A549 (cell line): ENCODE results near the gene NTN4. TPM values are rescaled to one million over a fixed set of nuclear protein-coding genes. Genes with fewer than 3 reads are reported as not detected.
A peak's percentile ranks its signal among the peaks of the same experiment; 100 is the strongest.

ENCODE experiments used
- ATAC-seq, 2 experiments: fragments of 200-7000 bp in 1 of 2; fragments of >200 bp in 1 of 2; cut with Nextera tagmentation in 1 of 2; cut with Tn5 transposase in 1 of 2; 3 replicates each; pipeline versions ENCODE4 v1.8.0 to v1.9.1; 2018 to 2020; ENCODE audit warnings: mild to moderate bottlenecking in 1 of 2, moderate library complexity in 1 of 2
- CTCF ChIA-PET: fragments of 300-600 bp; sonication (Branson Sonifier 250); formaldehyde crosslinking; extraction: SDS; loops from one replicate; lab custom pipeline; 2021; ENCODE audit warnings: antibody characterized with exemption, inconsistent platforms; lab: Yijun Ruan, JAX
- POLR2A ChIA-PET: fragments of 350-600 bp; formaldehyde crosslinking; extraction: SDS; loops from one replicate; lab custom pipeline; 2021; ENCODE audit warnings: antibody characterized with exemption, inconsistent platforms; lab: Yijun Ruan, JAX
- DNase-seq, 2 experiments: peaks; one replicate each; pipeline versions ENCODE4 v3.0.0 to v3.0.0-alpha.2; 2011 to 2016; ENCODE audit warnings: low read depth in 1 of 2, low spot score in 1 of 2
- FAIRE-seq: peaks from 2 replicates; lab custom pipeline; 2011; peaks lifted over from hg19 to GRCh38; lab: Jason Lieb, UNC
- H3K27ac ChIP-seq, 2 experiments: fragments of >200 bp; sonication (Bioruptor Twin); formaldehyde crosslinking; 3 replicates each; pipeline ENCODE4 v1.5.1; 2016 to 2017
- H3K4me1 ChIP-seq: fragments of >200 bp; sonication (Bioruptor Twin); formaldehyde crosslinking; 3 replicates; pipeline ENCODE4 v1.6.1; 2016
- H3K4me2 ChIP-seq: fragments of >200 bp; sonication (Bioruptor Twin); formaldehyde crosslinking; 3 replicates; pipeline ENCODE4 v1.6.1; 2016
- H3K4me3 ChIP-seq: fragments of >200 bp; sonication (Bioruptor Twin); formaldehyde crosslinking; 3 replicates; pipeline ENCODE4 v1.5.1; 2016
- H3K9me3 ChIP-seq: fragments of >200 bp; sonication (Bioruptor Twin); formaldehyde crosslinking; 3 replicates; pipeline ENCODE4 v1.6.1; 2016
- CBX2 ChIP-seq: fragments of 200-600 bp; sonication (generic); IDR thresholded peaks from 2 replicates; pipeline ENCODE4 v1.6.1; 2016; ENCODE audit warnings: low read depth, mild to moderate bottlenecking, borderline replicate concordance
- FOSB ChIP-seq: fragments of 250-450 bp; sonication (Bioruptor Pico); IDR thresholded peaks from 2 replicates; pipeline ENCODE4 v1.5.0; 2020; ENCODE audit warnings: mild to moderate bottlenecking, moderate library complexity
- FOSL2 ChIP-seq, 2 experiments: fragments of 450-650 bp in 1 of 2; fragments of >200 bp in 1 of 2; sonication (Bioruptor Twin) in 1 of 2; formaldehyde crosslinking; IDR thresholded peaks; 2 replicates each; pipeline versions ENCODE4 v1.5.0 to v1.6.1; 2016 to 2020; ENCODE audit warnings: mild to moderate bottlenecking in 1 of 2, moderate library complexity in 1 of 2
- FOXS1 ChIP-seq: fragments of 250-450 bp; sonication (Bioruptor Pico); IDR thresholded peaks from 2 replicates; pipeline ENCODE4 v1.5.0; 2020; ENCODE audit warnings: mild to moderate bottlenecking, moderate library complexity
- GATA3 ChIP-seq: IDR thresholded peaks from 2 replicates; pipeline ENCODE4 v1.6.1; 2012; ENCODE audit warnings: borderline replicate concordance
- HOXA7 ChIP-seq: fragments of 250-450 bp; sonication (Bioruptor Pico); IDR thresholded peaks from 2 replicates; pipeline ENCODE4 v1.5.0; 2020; ENCODE audit warnings: mild to moderate bottlenecking, moderate library complexity
- HOXB13 ChIP-seq: fragments of 250-450 bp; sonication (Bioruptor Pico); IDR thresholded peaks from 2 replicates; pipeline ENCODE4 v1.5.0; 2020; ENCODE audit warnings: low read depth, mild to moderate bottlenecking, moderate library complexity
- JUNB ChIP-seq: fragments of >200 bp; sonication (Bioruptor Twin); formaldehyde crosslinking; IDR thresholded peaks from 2 replicates; pipeline ENCODE4 v1.6.1; 2016
- KDM1A ChIP-seq: fragments of 200-600 bp; sonication (generic); IDR thresholded peaks from 2 replicates; pipeline ENCODE4 v1.6.1; 2016; ENCODE audit warnings: low read depth, mild to moderate bottlenecking
- KDM5A ChIP-seq: fragments of 200-600 bp; sonication (generic); IDR thresholded peaks from 2 replicates; pipeline ENCODE4 v1.6.1; 2016; ENCODE audit warnings: antibody characterized with exemption, mild to moderate bottlenecking
- NPAS2 ChIP-seq: fragments of 250-450 bp; sonication (Bioruptor Pico); IDR thresholded peaks from 2 replicates; pipeline ENCODE4 v1.8.0; 2022; ENCODE audit warnings: mild to moderate bottlenecking, moderate library complexity, borderline replicate concordance
- NR3C1 ChIP-seq: fragments of >200 bp; sonication (Bioruptor Twin); formaldehyde crosslinking; IDR thresholded peaks from 3 replicates; pipeline ENCODE4 v1.6.1; 2017
- PHF8 ChIP-seq: fragments of 200-600 bp; sonication (generic); IDR thresholded peaks from 2 replicates; pipeline ENCODE4 v1.6.1; 2016; ENCODE audit warnings: low read depth, mild to moderate bottlenecking, antibody characterized with exemption, moderate library complexity, borderline replicate concordance
- RARB ChIP-seq: fragments of 250-450 bp; sonication (Bioruptor Pico); IDR thresholded peaks from 2 replicates; pipeline ENCODE4 v1.8.0; 2021; ENCODE audit warnings: mild to moderate bottlenecking, moderate library complexity
- RCOR1 ChIP-seq: fragments of 150-350 bp; IDR thresholded peaks from 2 replicates; pipeline ENCODE4 v1.6.1; 2014; ENCODE audit warnings: antibody characterized with exemption, low read length, low read depth
- RFX5 ChIP-seq: fragments of 450-650 bp; IDR thresholded peaks from 2 replicates; pipeline ENCODE4 v1.7.1; 2014; ENCODE audit warnings: antibody characterized with exemption, mild to moderate bottlenecking, moderate library complexity
- SMC3 ChIP-seq: fragments of >200 bp; sonication (Bioruptor Twin); formaldehyde crosslinking; IDR thresholded peaks from 3 replicates; pipeline ENCODE4 v1.6.1; 2018; ENCODE audit warnings: inconsistent platforms
- SREBF2 ChIP-seq: fragments of 450-650 bp; IDR thresholded peaks from 2 replicates; pipeline ENCODE4 v1.6.1; 2014; ENCODE audit warnings: mild to moderate bottlenecking, moderate library complexity
- ZSCAN20 ChIP-seq: fragments of 250-450 bp; sonication (Bioruptor Pico); IDR thresholded peaks from 2 replicates; pipeline ENCODE4 v1.8.0; 2022; ENCODE audit warnings: mild to moderate bottlenecking, moderate library complexity
- WGBS: methylation state at CpG from one replicate; pipeline ENCODE4 v1.1.6; 2017; ENCODE audit errors: missing lambda C conversion rate; 5-methylcytosine and 5-hydroxymethylcytosine counted together
- polyA plus RNA-seq, 4 experiments: library from polyadenylated mRNA; depleted of rRNA in 3 of 4; stranded (reverse); fragments of >200 nt; fragmentation: RNase III in 1 of 4; extraction: RNeasy Plus Mini Kit Qiagen cat#74134 plus additional on column Dnase treatment in 1 of 4; gene quantifications; 2 replicates in 3 of 4; 3 replicates in 1 of 4; pipeline ENCODE4 v1.2.3, GENCODE V29; 2011 to 2017
- TF ChIP-seq, protein P1 (sequence below): fragments of >200 bp; sonication (Bioruptor Twin); formaldehyde crosslinking; IDR thresholded peaks from 3 replicates; pipeline ENCODE4 v1.6.1; 2016
- TF ChIP-seq, protein P2 (sequence below): IDR thresholded peaks from 2 replicates; pipeline ENCODE4 v1.6.1; 2012
- TF ChIP-seq, protein P3 (sequence below): fragments of 450-650 bp; IDR thresholded peaks from 2 replicates; pipeline ENCODE4 v1.6.1; 2014; ENCODE audit warnings: antibody characterized with exemption
- TF ChIP-seq, protein P4 (sequence below): IDR thresholded peaks from 2 replicates; pipeline ENCODE4 v1.6.1; 2012
- TF ChIP-seq, protein P5 (sequence below): fragments of 250-450 bp; sonication (Bioruptor Pico); IDR thresholded peaks from 2 replicates; pipeline ENCODE4 v1.5.0; 2020; ENCODE audit warnings: low read depth, mild to moderate bottlenecking, moderate library complexity
- TF ChIP-seq, protein P6 (sequence below): fragments of 150-350 bp; IDR thresholded peaks from 2 replicates; pipeline ENCODE4 v1.6.1; 2014; ENCODE audit warnings: low read depth, mild to moderate bottlenecking, low read length

NTN4 gene
- polyA plus RNA-seq, 2 of the 4 experiments (the other 2 are of a cell fraction): 37.3 to 132 TPM

DNA sequence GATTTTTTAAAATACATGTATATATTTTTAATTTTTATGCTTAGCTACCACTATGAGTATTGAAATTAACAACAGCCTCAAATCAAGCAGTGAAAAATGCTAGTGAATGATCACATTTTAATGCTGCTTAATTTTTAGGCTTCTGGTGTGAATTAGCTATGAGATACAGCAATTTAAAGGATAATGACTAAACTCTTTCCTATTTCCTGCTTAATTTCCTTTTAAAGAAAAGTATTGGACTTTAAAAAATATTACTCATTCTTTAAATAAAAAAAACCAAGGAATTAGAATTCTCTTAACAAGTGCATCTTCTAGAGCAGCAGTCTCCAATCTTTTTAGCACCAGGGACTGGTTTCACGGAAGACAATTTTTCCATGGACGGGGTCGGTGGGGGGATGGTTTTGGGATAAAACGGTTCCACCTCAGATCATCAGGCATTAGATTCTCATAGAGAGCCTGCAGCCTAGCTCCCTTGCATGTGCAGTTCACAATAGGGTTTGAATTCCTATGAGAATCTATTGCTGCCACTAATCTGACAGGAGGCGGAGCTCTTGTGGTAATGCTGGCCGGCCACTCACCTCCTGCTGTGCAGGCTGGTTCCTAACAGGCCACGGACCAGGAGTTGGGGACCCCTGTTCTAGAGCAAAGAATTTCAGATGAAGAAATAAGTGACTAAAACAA, 18.6 kb upstream of the NTN4 start:
- DNase-seq (no peak), FAIRE-seq (no peak), ATAC-seq (no peak)
- Histone ChIP-seq H3K4me2 (no peak overlapping the region), H3K4me1 (peaks cover 39% of the 10 kb centered on the region), H3K4me3 (no peak overlapping the region)
- ChIA-PET CTCF (interaction anchor here (1.0 to 2.9 kb wide), 5 partner anchors 13 to 234 kb away, joined by 3 to 18 read pairs (median 4); partner anchors contain the start of gene NTN4), POLR2A (no interaction called here)
- TF ChIP-seq, protein P1, sequence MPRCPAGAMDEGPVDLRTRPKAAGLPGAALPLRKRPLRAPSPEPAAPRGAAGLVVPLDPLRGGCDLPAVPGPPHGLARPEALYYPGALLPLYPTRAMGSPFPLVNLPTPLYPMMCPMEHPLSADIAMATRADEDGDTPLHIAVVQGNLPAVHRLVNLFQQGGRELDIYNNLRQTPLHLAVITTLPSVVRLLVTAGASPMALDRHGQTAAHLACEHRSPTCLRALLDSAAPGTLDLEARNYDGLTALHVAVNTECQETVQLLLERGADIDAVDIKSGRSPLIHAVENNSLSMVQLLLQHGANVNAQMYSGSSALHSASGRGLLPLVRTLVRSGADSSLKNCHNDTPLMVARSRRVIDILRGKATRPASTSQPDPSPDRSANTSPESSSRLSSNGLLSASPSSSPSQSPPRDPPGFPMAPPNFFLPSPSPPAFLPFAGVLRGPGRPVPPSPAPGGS: no peak
- TF ChIP-seq GATA3: no peak
- TF ChIP-seq, all 56 proteins: peak for 0
- Histone ChIP-seq H3K9me3 (peaks cover 12% of the 10 kb centered on the region; the same call in 1 of the 3 replicates), H3K27ac (peak overlapping the region; percentile 72 to 98; a peak in 5 of 6 replicates)
- WGBS: 96% methylated on average over 7 of the region's 7 CpGs

DNA sequence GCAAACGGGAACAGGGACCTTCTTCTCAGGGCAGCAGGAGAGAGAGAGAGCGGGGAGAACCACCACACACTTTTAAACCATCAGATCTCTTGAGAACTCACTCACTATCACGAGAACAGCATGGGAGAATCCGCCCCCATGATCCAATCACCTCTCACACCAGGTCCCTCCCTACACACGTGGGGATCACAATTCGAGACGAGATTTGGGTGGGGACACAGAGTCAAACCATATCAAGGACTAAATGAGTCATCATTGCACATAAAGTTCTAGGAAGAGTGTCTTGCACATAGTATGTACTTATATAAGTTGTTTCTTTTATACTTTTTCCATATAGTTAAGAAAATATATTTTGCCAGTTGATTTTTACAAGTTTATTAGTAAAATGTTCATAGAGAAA, 17.6 kb upstream of the NTN4 start:
- peaks cover 49% of the 10 kb centered on the region for H3K4me1 ChIP-seq
- TF ChIP-seq FOSL2 (IDR thresholded peaks at IDR 0.05) (no peak), FOSL2 (CRISPR knock-in tag; IDR thresholded peaks at IDR 0.05) (peak; percentile 71), CBX2 (no peak)
- TF ChIP-seq, all 56 proteins: peak for 1
- DNase-seq (no peak), FAIRE-seq (no peak), ATAC-seq (no peak)
- POLR2A ChIA-PET: no interaction called here
- Histone ChIP-seq H3K4me2 (no peak overlapping the region), H3K9me3 (peaks cover 12% of the 10 kb centered on the region; the same call in 1 of the 3 replicates), H3K4me3 (no peak overlapping the region), H3K27ac (peak overlapping the region; percentile 90 to 98)
- CTCF ChIA-PET: no interaction called here
- WGBS: 86% methylated on average over 7 of the region's 7 CpGs

DNA sequence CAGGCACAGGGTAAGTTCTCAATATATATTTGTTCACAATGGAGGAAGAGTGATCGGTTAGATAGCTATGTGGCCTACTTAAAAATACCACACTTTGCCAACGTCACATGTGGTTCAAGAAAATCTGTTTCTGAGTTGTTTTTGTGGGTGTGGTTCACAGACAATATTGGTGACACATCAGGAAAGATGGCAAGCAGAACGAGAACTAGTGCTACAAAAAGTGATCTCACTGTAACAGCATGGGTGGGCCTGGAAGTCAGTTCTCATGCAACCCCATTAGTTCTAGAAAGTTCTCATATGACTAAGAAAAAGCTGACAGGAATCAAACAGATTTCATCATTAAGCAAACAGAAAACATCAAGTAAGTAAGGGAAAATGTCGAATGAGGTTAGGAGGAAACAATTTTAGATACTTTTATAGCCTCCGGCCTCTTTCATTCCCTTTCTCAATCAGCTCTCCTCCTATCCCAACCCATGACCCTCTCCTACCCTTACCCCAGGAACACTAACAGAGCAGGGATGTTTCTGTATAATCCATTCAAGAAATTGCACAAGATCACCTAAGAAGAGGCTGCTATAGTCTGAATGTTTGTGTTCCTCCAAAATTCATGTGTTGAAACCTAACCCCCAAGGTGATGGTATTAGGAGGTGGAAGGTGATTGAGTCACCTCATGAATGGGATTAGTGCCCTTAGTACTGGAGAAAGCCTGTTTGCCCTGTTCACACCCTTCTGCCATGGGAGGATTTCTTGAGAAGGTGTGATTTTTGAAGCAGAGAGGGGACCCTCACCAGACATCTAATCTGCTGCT, 15.5 kb upstream of the NTN4 start:
- WGBS: 0% methylated on average over 5 of the region's 5 CpGs
- Histone ChIP-seq H3K4me1 (peaks cover 62% of the 10 kb centered on the region), H3K4me3 (no peak overlapping the region), H3K4me2 (peak overlapping the region; percentile 74), H3K9me3 (peaks cover 12% of the 10 kb centered on the region; the same call in 1 of the 3 replicates), H3K27ac (peak overlapping the region; percentile 90 to 98)
- DNase-seq: peak; percentile 89 to 100
- ChIA-PET POLR2A (interaction anchor here (0.8 to 2.7 kb wide), 10 partner anchors 8 to 223 kb away, joined by 3 to 40 read pairs (median 6); partner anchors contain the start of gene NTN4), CTCF (interaction anchor here (1.2 to 2.7 kb wide), 9 partner anchors 9 to 224 kb away, joined by 3 to 10 read pairs (median 5); no protein-coding TSS in a partner anchor)
- peak; percentile 88 to 93 for ATAC-seq
- peak; percentile 100 for FAIRE-seq
- TF ChIP-seq FOSB (CRISPR knock-in tag) (peak; percentile 79; the same call in 1 of the 2 replicates), NPAS2 (CRISPR knock-in tag) (no peak), KDM1A (no peak), SREBF2 (no peak), RFX5 (no peak), NR3C1 (no peak), HOXB13 (CRISPR knock-in tag) (peak; percentile 51), HOXA7 (CRISPR knock-in tag) (no peak; the same call in 1 of the 2 replicates), ZSCAN20 (CRISPR knock-in tag) (peak; percentile 30), FOSL2 (IDR thresholded peaks at IDR 0.05) (peak; percentile 98), FOSL2 (CRISPR knock-in tag; IDR thresholded peaks at IDR 0.05) (peak; percentile 99), RARB (CRISPR knock-in tag) (peak; percentile 91; the same call in 1 of the 2 replicates), FOXS1 (peak; percentile 71), SMC3 (peak; percentile 50), RCOR1 (no peak), JUNB (peak; percentile 100), PHF8 (no peak), KDM5A (no peak)
- TF ChIP-seq, protein P2, sequence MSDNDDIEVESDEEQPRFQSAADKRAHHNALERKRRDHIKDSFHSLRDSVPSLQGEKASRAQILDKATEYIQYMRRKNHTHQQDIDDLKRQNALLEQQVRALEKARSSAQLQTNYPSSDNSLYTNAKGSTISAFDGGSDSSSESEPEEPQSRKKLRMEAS: peak; percentile 95
- TF ChIP-seq, protein P3, sequence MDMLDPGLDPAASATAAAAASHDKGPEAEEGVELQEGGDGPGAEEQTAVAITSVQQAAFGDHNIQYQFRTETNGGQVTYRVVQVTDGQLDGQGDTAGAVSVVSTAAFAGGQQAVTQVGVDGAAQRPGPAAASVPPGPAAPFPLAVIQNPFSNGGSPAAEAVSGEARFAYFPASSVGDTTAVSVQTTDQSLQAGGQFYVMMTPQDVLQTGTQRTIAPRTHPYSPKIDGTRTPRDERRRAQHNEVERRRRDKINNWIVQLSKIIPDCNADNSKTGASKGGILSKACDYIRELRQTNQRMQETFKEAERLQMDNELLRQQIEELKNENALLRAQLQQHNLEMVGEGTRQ: peak; percentile 30; the same call in 1 of the 2 replicates
- TF ChIP-seq, protein P4, sequence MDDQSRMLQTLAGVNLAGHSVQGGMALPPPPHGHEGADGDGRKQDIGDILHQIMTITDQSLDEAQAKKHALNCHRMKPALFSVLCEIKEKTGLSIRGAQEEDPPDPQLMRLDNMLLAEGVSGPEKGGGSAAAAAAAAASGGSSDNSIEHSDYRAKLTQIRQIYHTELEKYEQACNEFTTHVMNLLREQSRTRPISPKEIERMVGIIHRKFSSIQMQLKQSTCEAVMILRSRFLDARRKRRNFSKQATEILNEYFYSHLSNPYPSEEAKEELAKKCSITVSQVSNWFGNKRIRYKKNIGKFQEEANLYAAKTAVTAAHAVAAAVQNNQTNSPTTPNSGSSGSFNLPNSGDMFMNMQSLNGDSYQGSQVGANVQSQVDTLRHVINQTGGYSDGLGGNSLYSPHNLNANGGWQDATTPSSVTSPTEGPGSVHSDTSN: peak; percentile 87
- TF ChIP-seq, protein P5, sequence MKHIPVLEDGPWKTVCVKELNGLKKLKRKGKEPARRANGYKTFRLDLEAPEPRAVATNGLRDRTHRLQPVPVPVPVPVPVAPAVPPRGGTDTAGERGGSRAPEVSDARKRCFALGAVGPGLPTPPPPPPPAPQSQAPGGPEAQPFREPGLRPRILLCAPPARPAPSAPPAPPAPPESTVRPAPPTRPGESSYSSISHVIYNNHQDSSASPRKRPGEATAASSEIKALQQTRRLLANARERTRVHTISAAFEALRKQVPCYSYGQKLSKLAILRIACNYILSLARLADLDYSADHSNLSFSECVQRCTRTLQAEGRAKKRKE (CRISPR knock-in tag): peak; percentile 57; the same call in 1 of the 2 replicates
- TF ChIP-seq, protein P6, sequence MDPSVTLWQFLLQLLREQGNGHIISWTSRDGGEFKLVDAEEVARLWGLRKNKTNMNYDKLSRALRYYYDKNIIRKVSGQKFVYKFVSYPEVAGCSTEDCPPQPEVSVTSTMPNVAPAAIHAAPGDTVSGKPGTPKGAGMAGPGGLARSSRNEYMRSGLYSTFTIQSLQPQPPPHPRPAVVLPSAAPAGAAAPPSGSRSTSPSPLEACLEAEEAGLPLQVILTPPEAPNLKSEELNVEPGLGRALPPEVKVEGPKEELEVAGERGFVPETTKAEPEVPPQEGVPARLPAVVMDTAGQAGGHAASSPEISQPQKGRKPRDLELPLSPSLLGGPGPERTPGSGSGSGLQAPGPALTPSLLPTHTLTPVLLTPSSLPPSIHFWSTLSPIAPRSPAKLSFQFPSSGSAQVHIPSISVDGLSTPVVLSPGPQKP: no peak
